Trophoblast cell (in vitro differentiated cells and primary cell): ENCODE measurements around the gene HEPN1.
"Not testable (repeated sequence)": the region's sequence is repeated elsewhere in the genome, so short reads cannot be mapped to it uniquely, and the experiment has no call there.

Experiments
- DNase-seq, 2 donors: peaks; one replicate each; pipeline ENCODE4 v3.0.0-alpha.2; 2016
- H2AFZ ChIP-seq: 2 replicates; pipeline ENCODE4 v1.6.1; 2013; ENCODE audit warnings: low read length, moderate library complexity, mild to moderate bottlenecking; ENCODE audit not compliant: insufficient read depth, poor library complexity
- H2AK5ac ChIP-seq: 2 replicates; pipeline ENCODE4 v1.6.1; 2013; ENCODE audit warnings: mild to moderate bottlenecking, low read length
- H2BK120ac ChIP-seq: 2 replicates; pipeline ENCODE4 v1.6.1; 2013; ENCODE audit warnings: low read length, mild to moderate bottlenecking, moderate library complexity; ENCODE audit not compliant: insufficient read depth, poor library complexity
- H2BK12ac ChIP-seq: 2 replicates; pipeline ENCODE4 v1.6.1; 2013; ENCODE audit warnings: mild to moderate bottlenecking, low read length, moderate library complexity
- H2BK5ac ChIP-seq: 2 replicates; pipeline ENCODE4 v1.6.1; 2013; ENCODE audit warnings: low read length, low read depth, moderate library complexity, mild to moderate bottlenecking; ENCODE audit not compliant: poor library complexity
- H3K14ac ChIP-seq: 2 replicates; pipeline ENCODE4 v1.6.1; 2013; ENCODE audit warnings: mild to moderate bottlenecking, low read length
- H3K18ac ChIP-seq: 2 replicates; pipeline ENCODE4 v1.6.1; 2013; ENCODE audit warnings: mild to moderate bottlenecking, low read length
- H3K23ac ChIP-seq: 2 replicates; pipeline ENCODE4 v1.6.1; 2013; ENCODE audit warnings: low read length
- H3K27ac ChIP-seq: 2 replicates; pipeline ENCODE4 v1.5.1; 2013; ENCODE audit warnings: low read depth, mild to moderate bottlenecking, inconsistent platforms, low read length, moderate library complexity
- H3K27me3 ChIP-seq: 2 replicates; pipeline ENCODE4 v1.6.1; 2013; ENCODE audit warnings: inconsistent platforms, mild to moderate bottlenecking, low read length, moderate library complexity; ENCODE audit not compliant: insufficient read depth
- H3K36me3 ChIP-seq, 2 experiments: 1 replicate in 1 of 2; 2 replicates in 1 of 2; pipeline ENCODE4 v1.6.1; 2013; ENCODE audit warnings: low read length in 2 of 2, mild to moderate bottlenecking in 2 of 2, moderate library complexity in 1 of 2; ENCODE audit not compliant: insufficient read depth in 2 of 2, control insufficient read depth in 1 of 2
- H3K4ac ChIP-seq: 2 replicates; pipeline ENCODE4 v1.6.1; 2013; ENCODE audit warnings: low read depth, mild to moderate bottlenecking, low read length, moderate library complexity
- H3K4me1 ChIP-seq, 2 experiments: 1 replicate in 1 of 2; 2 replicates in 1 of 2; pipeline ENCODE4 v1.6.1; 2013; ENCODE audit warnings: low read length in 2 of 2, mild to moderate bottlenecking in 2 of 2, moderate library complexity in 1 of 2; ENCODE audit not compliant: insufficient read depth in 2 of 2, control insufficient read depth in 1 of 2
- H3K4me2 ChIP-seq: 2 replicates; pipeline ENCODE4 v1.6.1; 2013; ENCODE audit warnings: inconsistent platforms, mild to moderate bottlenecking, low read length, moderate library complexity
- H3K4me3 ChIP-seq: 2 replicates; pipeline ENCODE4 v1.5.1; 2013; ENCODE audit warnings: mild to moderate bottlenecking, low read depth, low read length, inconsistent platforms
- H3K79me1 ChIP-seq: one replicate; pipeline ENCODE4 v1.6.1; 2013; ENCODE audit warnings: low read length
- H3K79me2 ChIP-seq: 2 replicates; pipeline ENCODE4 v1.6.1; 2013; ENCODE audit warnings: low read length, mild to moderate bottlenecking; ENCODE audit not compliant: control insufficient read depth, insufficient read depth, poor library complexity
- H3K9ac ChIP-seq: 2 replicates; pipeline ENCODE4 v1.6.1; 2013; ENCODE audit warnings: mild to moderate bottlenecking, low read length
- H3K9me3 ChIP-seq: 2 replicates; pipeline ENCODE4 v1.6.1; 2013; ENCODE audit warnings: low read depth, mild to moderate bottlenecking, control low read depth, inconsistent platforms, low read length; ENCODE audit not compliant: insufficient read depth
- H4K12ac ChIP-seq: 2 replicates; pipeline ENCODE4 v1.6.1; 2013; ENCODE audit warnings: low read depth, mild to moderate bottlenecking, low read length, moderate library complexity
- H4K8ac ChIP-seq: 2 replicates; pipeline ENCODE4 v1.6.1; 2013; ENCODE audit warnings: low read depth, mild to moderate bottlenecking, low read length, moderate library complexity
- H4K91ac ChIP-seq: one replicate; pipeline ENCODE4 v1.6.1; 2013; ENCODE audit warnings: low read depth, mild to moderate bottlenecking, low read length, moderate library complexity
- WGBS: extraction: QIAGEN DNeasy Blood & Tissue Kit; methylation state at CpG from one replicate; pipeline ENCODE4 v1.1.7; 2013; ENCODE audit warnings: missing lambda C conversion rate; ENCODE audit not compliant: insufficient read length, insufficient coverage; ENCODE audit errors: extremely low coverage; 5-methylcytosine and 5-hydroxymethylcytosine counted together

The HEPN1 gene

DNA sequence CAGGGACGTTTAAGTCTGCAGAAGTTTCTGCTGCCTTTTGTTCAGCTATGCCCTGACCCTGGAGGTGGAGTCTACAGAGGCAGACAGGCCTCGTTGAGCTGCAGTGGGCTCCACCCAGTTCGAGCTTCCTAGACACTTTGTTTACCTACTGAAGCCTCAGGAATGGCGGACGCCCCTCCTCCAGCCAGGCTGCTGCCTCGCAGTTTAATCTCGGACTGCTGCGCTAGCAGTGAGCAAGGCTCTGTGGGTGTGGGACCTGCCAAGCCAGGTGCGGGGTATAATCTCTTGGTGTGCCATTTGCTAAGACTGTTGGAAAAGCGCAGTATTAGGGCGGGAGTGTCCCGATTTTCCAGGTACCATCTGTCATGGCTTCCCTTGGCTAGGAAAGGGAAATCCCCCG lies 49.1 kb downstream of the HEPN1 start:
- H3K18ac ChIP-seq, H3K9me3 ChIP-seq, H4K12ac ChIP-seq, H3K23ac ChIP-seq, H3K79me2 ChIP-seq, H3K4me3 ChIP-seq, H3K4me1 ChIP-seq, DNase-seq, H4K91ac ChIP-seq, H3K27me3 ChIP-seq, H2BK120ac ChIP-seq, H2AK5ac ChIP-seq, H3K4ac ChIP-seq, H4K8ac ChIP-seq, H2AFZ ChIP-seq, H2BK5ac ChIP-seq, H2BK12ac ChIP-seq, H3K27ac ChIP-seq, H3K14ac ChIP-seq, H3K9ac ChIP-seq, H3K79me1 ChIP-seq, H3K4me2 ChIP-seq, H3K36me3 ChIP-seq: not testable (repeated sequence)
- no CpG with 5 or more reads among the region's 13 CpGs for WGBS
